NCI-H2196 treated with DMSO at 0.1 percent for 48 hours (cell line): ENCODE measurements around the gene CLIP1.
"Not testable (repeated sequence)": the region's sequence is repeated elsewhere in the genome, so short reads cannot be mapped to it uniquely, and the experiment has no call there.

Source experiments
- DNase-seq: peaks from one replicate; lab custom pipeline; 2025; ENCODE audit not compliant: unreplicated experiment; lab: John Stamatoyannopoulos, UW

Gene CLIP1

DNA sequence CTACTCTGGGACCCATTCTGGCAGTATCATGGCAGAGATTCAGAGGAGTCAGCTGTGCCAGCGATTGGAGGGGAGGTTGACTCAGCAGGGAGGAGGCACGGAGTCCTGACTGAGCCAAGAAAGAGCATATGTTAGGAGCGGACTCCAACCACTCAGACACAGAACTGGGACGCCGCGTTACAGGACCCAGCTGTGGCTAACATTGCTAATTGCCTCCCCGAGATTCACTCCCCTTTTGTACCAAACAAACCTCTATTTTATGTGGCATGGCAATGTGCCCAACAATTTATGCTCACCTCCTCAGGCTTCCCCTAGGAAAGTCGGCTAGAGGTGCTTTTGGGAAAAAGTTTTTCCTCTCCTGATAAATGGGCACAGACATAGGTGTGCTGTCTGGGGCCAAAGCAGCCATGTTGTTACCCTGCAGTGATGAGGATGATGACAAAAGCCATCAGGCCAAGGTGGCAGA, 15.2 kb upstream of the CLIP1 start:
- no peak for DNase-seq

GRCh38 chr12:122435186-122435585, 12.7 kb upstream of the CLIP1 start:
- DNase-seq = no peak

- DNase-seq = not testable (repeated sequence)
These were observed 6.6 kb upstream of the CLIP1 start for GRCh38 chr12:122429043-122429442.

GRCh38 chr12:122427403-122427802, 4.9 kb upstream of the CLIP1 start:
- DNase-seq = no peak

DNA sequence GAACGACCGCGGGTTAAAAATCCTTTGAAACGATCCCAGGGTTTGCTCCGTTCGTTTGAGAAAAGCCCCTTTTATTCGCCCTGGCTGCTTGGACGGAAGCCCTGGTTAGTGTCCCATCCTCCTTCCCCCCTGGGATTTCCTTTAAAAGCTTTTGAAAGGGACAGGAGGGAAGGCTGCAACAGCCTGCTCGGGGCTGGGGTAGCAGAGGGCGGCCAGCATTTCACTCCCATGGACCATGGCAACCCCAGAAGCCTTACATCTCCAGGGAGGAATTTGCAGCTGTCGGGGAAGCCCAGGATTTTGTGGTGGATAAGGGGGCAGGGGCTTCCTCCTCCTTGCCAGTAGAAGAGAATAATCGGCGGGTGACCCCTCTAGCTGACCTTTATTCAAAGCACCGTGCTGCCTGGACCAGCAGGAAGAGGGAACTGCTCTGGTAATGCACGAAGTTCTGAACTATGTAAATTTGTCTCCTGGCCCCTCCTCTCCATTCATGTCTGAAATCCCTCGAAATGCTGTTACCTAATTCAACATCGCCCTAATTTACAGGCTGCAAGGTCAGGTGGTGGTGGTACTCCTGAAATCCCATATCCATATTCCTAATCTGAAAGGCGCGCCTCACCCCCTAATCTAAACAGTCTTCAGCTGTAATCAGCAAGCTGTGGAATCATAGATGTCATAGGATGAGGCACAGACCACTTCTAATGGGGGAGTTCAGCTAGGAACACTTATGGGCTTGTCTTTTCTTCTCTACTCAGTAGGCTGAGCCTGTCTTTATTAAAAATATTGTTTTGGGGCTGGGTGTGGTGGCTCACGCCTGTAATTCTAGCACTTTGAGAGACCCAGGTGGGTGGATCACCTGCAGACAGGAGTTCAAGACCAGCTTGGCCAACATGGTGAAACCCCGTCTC, 1.0 kb upstream of the CLIP1 start:
- DNase-seq = no peak

GRCh38 chr12:122422730-122423257, 325 bp upstream of the CLIP1 start:
- no peak for DNase-seq

GRCh38 chr12:122421187-122421820, 1.2 kb downstream of the CLIP1 start:
- no peak for DNase-seq

DNA sequence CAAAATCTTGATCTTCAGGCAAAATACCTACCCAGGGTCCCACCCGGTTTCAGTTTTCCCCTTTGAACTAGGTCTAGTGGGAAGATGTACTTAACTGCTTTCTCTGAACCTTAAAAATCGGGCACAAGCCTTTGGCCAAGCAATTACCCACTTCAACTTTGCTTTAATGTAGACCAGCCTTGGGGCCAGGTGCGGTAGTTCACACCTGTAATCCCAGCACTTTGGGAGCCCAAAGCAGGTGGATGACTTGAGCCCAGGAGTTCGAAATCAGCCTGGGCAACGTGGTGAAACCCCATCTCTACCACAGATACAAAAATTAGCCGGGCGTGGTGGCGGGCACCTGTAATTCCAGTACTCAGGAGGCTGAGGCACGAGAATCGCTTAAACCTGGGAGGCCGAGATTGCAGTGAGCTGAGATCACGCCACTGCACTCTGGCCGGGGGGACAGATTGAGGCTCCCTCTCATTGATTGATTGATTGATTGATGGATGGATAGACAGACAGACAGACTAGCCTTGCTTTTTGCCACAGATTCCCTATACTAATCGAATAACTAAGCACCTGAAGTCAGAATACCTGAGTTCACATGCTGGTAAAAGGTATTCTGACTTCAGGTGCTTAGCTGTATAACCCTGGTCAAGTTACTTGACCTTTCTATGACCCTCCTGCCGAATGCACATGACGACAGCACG, 1.9 kb downstream of the CLIP1 start:
- DNase-seq = no peak

GRCh38 chr12:122419094-122419493, 3.4 kb downstream of the CLIP1 start:
- not testable (repeated sequence) for DNase-seq

- not testable (repeated sequence) for DNase-seq
These were observed 6.8 kb downstream of the CLIP1 start for GRCh38 chr12:122415665-122416064.

- DNase-seq = no peak
These were observed 8.7 kb downstream of the CLIP1 start for GRCh38 chr12:122413516-122414404.

- DNase-seq = no peak
These were observed 9.5 kb downstream of the CLIP1 start for GRCh38 chr12:122412851-122413433.

DNA sequence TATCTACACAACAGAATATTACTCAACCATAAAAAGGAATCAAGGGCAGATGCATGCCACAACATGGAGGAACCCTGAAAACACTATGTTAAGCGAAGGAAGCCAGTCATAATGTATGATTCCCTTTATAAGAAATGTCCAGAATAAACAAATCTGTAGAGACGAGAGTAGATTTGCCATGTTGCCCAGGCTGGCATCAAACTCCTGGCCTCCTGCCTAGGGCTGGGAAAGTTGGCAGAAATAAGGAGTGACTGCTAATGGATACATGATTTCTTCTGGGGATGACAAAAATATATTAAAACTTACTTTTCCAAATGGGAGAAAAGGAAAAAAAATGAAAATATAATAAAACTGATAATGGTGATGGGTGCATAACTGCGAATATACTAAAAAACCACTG, 10.9 kb downstream of the CLIP1 start:
- no peak for DNase-seq

GRCh38 chr12:122407208-122407607, 15.3 kb downstream of the CLIP1 start:
- DNase-seq = no peak

GRCh38 chr12:122406701-122407164, 15.7 kb downstream of the CLIP1 start:
- no peak for DNase-seq

GRCh38 chr12:122403831-122404230, 18.6 kb downstream of the CLIP1 start:
- no peak for DNase-seq

DNA sequence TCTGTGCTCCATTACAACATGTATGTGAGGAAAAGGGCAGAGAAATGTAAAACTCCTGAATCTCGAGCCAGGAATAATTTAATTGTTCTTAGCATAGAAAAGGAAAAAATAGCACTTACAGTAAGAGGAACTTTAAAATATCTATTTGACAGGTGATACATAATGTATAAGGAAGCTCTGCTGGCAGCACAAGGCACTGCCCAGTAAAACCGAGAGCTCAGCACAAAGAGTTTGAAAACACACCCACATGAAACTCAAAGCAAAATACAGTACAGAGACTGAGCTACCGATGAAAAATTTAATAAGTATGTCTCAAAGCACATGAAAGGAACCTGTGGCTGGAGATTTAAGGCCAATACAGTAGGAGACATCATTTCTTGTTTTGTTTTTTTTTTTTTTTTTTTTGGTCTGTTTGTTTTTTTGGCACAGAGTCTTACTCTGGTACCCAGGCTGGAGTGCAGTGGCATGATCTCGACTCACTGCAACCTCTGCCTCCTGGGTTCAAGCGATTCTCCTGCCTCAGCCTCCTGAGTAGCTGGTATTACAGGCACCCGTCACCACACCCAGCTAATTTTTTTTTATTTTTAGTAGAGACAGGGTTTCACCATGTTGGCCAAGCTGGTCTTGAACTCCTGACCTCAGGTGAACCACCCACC, 19.2 kb downstream of the CLIP1 start:
- DNase-seq = no peak

DNA sequence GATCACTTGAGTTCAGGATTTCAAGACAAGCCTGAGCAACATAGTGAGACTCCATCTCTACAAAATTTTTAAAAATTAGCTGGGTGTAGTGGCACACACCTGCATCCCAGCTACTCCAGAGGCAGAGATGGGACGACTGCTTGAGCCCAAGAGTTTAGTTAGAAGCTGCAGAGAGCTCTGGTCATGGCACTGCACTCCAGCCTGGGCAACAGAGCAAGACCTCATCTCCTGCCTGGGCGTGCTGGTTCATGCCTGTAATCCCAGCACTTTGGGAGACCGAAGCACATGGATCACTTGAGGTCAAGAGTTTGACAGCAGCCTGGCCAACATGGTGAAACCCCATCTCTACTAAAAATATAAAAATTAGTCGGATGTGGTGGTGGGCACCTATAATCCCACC, 20.2 kb downstream of the CLIP1 start:
- no peak for DNase-seq

GRCh38 chr12:122399592-122400373, 22.7 kb downstream of the CLIP1 start:
- peak; percentile 61 for DNase-seq
